HepG2 (cell line): ENCODE measurements around the gene CSDE1. TPM values are rescaled to one million over a fixed set of nuclear protein-coding genes. Genes with fewer than 3 reads are reported as not detected.

Source experiments
- polyA plus RNA-seq, 8 experiments: library from polyadenylated mRNA; depleted of rRNA in 3 of 8; stranded (reverse) in 7 of 8; unstranded in 1 of 8; fragments of >200 nt; fragmentation: Illumina TruSeq in 4 of 8; extraction: Trizol in 4 of 8; gene quantifications; 2 replicates each; pipeline versions ENCODE4 v1.2.1 to v1.2.3, GENCODE V29; 2011 to 2016; ENCODE audit warnings: low read depth in 4 of 8, missing spikeins in 1 of 8, mixed read lengths in 1 of 8; ENCODE audit not compliant: insufficient read depth in 1 of 8
- small RNA-seq, 3 experiments: library from RNA; depleted of rRNA; stranded (forward); fragments of <200 nt; gene quantifications; one replicate each; pipeline ENCODE3, GENCODE V24; 2012; ENCODE audit warnings: low read depth in 2 of 3, low replicate concordance in 1 of 3; ENCODE audit not compliant: insufficient read length in 3 of 3, insufficient read depth in 2 of 3
- total RNA-seq, 5 experiments: library from RNA; depleted of rRNA; stranded (reverse); fragments of >200 nt; fragmentation: Illumina TruSeq; extraction: Trizol; gene quantifications; 2 replicates each; pipeline ENCODE4 v1.2.3, GENCODE V29; 2016; ENCODE audit warnings: low read depth in 1 of 5
- TF ChIP-seq, protein P1 (sequence below), 2 experiments: sonication (generic) in 1 of 2; formaldehyde crosslinking in 1 of 2; IDR thresholded peaks; 2 replicates each; pipeline versions ENCODE4 v1.4.0 to v1.6.1; 2016 to 2020; ENCODE audit warnings: borderline replicate concordance in 1 of 2, low read depth in 1 of 2, mild to moderate bottlenecking in 1 of 2, missing genetic modification reagents in 1 of 2

CSDE1 gene
- total and polyA plus RNA-seq, 2 of the 13 experiments (the other 11 are each of a cell fraction or from before 2014, with no cell fraction given) = 150 to 313 TPM

DNA sequence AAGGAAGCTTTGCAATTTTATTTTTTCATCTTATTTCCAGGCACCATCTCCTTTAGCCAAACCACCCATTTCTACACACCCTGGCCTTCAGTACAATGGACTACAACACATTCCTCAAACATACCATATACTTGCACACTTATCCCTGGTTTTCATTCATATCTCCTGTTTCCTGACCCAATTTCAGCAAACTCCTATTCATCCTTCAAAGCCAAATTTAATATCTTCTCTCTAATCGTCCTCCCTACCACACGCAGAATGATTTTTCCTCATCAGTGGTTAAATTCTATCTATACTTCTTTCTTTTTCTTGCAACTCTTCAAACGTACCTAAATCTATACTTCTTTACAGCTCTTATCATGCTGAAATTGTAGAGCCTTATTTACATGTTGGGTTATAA, 90.8 kb downstream of the CSDE1 start (continued):
- TF ChIP-seq, protein P1, sequence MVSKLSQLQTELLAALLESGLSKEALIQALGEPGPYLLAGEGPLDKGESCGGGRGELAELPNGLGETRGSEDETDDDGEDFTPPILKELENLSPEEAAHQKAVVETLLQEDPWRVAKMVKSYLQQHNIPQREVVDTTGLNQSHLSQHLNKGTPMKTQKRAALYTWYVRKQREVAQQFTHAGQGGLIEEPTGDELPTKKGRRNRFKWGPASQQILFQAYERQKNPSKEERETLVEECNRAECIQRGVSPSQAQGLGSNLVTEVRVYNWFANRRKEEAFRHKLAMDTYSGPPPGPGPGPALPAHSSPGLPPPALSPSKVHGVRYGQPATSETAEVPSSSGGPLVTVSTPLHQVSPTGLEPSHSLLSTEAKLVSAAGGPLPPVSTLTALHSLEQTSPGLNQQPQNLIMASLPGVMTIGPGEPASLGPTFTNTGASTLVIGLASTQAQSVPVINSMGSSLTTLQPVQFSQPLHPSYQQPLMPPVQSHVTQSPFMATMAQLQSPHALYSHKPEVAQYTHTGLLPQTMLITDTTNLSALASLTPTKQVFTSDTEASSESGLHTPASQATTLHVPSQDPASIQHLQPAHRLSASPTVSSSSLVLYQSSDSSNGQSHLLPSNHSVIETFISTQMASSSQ (IDR thresholded peaks at IDR 0.05; ENCODE audit: low read depth) = no peak
- TF ChIP-seq, protein P1 (CRISPR knock-in tag; IDR thresholded peaks at IDR 0.05; ENCODE audit: borderline replicate concordance) = no peak

Small RNA genes lying within 50 kb of the gene (small RNA-seq; reads per million reads assigned to genes)
- 0 reads per million in 3 experiments for gene RN7SL432P
- 0 reads per million in 3 experiments for gene RNY1P13

Other genes with a start within 250 kb of the CSDE1 start
- 42.2 and 42.8 TPM in 2 replicates for gene TRIM33, start 246.8 kb downstream of the CSDE1 start, total RNA-seq (2016; rRNA removed; fragmentation: Illumina TruSeq; extraction: Trizol)
- 31.0 and 35.5 TPM in 2 replicates for gene TRIM33, start 246.8 kb downstream of the CSDE1 start, polyA plus RNA-seq (2011; rRNA removed)
- gene BCAS2, start 176.4 kb downstream of the CSDE1 start, total RNA-seq (2016; rRNA removed; fragmentation: Illumina TruSeq; extraction: Trizol) = 47.4 and 78.0 TPM in 2 replicates
- 15.2 and 18.0 TPM in 2 replicates for gene BCAS2, start 176.4 kb downstream of the CSDE1 start, polyA plus RNA-seq (2011; rRNA removed)
- gene DENND2C, start 87.9 kb downstream of the CSDE1 start, total RNA-seq (2016; rRNA removed; fragmentation: Illumina TruSeq; extraction: Trizol) = 0.25 and 0.33 TPM in 2 replicates
- 0.07 and 0.08 TPM in 2 replicates for gene DENND2C, start 87.9 kb downstream of the CSDE1 start, polyA plus RNA-seq (2011; rRNA removed)
- not detected in 2 replicates for gene AMPD1, start 62.4 kb downstream of the CSDE1 start, total RNA-seq (2016; rRNA removed; fragmentation: Illumina TruSeq; extraction: Trizol)
- not detected in 2 replicates for gene AMPD1, start 62.4 kb downstream of the CSDE1 start, polyA plus RNA-seq (2011; rRNA removed)
- 58.8 and 96.2 TPM in 2 replicates for gene NRAS, start 41.2 kb downstream of the CSDE1 start, total RNA-seq (2016; rRNA removed; fragmentation: Illumina TruSeq; extraction: Trizol)
- gene NRAS, start 41.2 kb downstream of the CSDE1 start, polyA plus RNA-seq (2011; rRNA removed) = 26.9 and 38.6 TPM in 2 replicates
- 58.4 and 97.5 TPM in 2 replicates for gene SIKE1, start 22.7 kb upstream of the CSDE1 start, total RNA-seq (2016; rRNA removed; fragmentation: Illumina TruSeq; extraction: Trizol)
- gene SIKE1, start 22.7 kb upstream of the CSDE1 start, polyA plus RNA-seq (2011; rRNA removed) = 33.5 and 36.5 TPM in 2 replicates
- gene SYCP1, start 96.9 kb upstream of the CSDE1 start, total RNA-seq (2016; rRNA removed; fragmentation: Illumina TruSeq; extraction: Trizol) = not detected in 2 replicates
- gene SYCP1, start 96.9 kb upstream of the CSDE1 start, polyA plus RNA-seq (2011; rRNA removed) = not detected in 2 replicates